HepG2 (cell line): Measurements from ENCODE around the gene NKIRAS1. TPM values are rescaled to one million over a fixed set of nuclear protein-coding genes. Genes with fewer than 3 reads are reported as not detected.

ENCODE experiments used
- ATF3 ChIP-seq: sonication (generic); formaldehyde crosslinking; IDR thresholded peaks from 2 replicates; pipeline ENCODE4 v1.4.0; 2020; ENCODE audit warnings: missing genetic modification reagents
- DR1 ChIP-seq: sonication (generic); formaldehyde crosslinking; IDR thresholded peaks from 2 replicates; pipeline ENCODE4 v1.8.0; 2021; ENCODE audit warnings: mild to moderate bottlenecking, missing genetic modification reagents, inconsistent platforms
- FOXO1 ChIP-seq: sonication (generic); formaldehyde crosslinking; IDR thresholded peaks from 2 replicates; pipeline ENCODE4 v1.4.0; 2020; ENCODE audit warnings: missing genetic modification reagents
- JARID2 ChIP-seq: sonication (generic); formaldehyde crosslinking; IDR thresholded peaks from 2 replicates; pipeline ENCODE4 v1.8.1; 2023; ENCODE audit warnings: missing genetic modification reagents, inconsistent platforms; ENCODE audit not compliant: insufficient replicate concordance
- RERE ChIP-seq: IDR thresholded peaks from 2 replicates; pipeline ENCODE4 v1.6.1; 2016; ENCODE audit warnings: low read depth, missing genetic modification reagents, missing compliant biosample characterization
- SRF ChIP-seq: IDR thresholded peaks from 2 replicates; pipeline ENCODE4 v1.6.1; 2011; ENCODE audit warnings: mild to moderate bottlenecking, low read depth, low read length, moderate library complexity
- ZBTB2 ChIP-seq: sonication (generic); formaldehyde crosslinking; IDR thresholded peaks from 2 replicates; pipeline ENCODE4 v1.8.0; 2022; ENCODE audit warnings: low read depth, missing genetic modification reagents
- ZNF446 ChIP-seq: sonication (generic); formaldehyde crosslinking; IDR thresholded peaks from 2 replicates; pipeline ENCODE4 v1.5.0; 2020; ENCODE audit warnings: mild to moderate bottlenecking, missing genetic modification reagents
- ZNF546 ChIP-seq: sonication (generic); formaldehyde crosslinking; conservative IDR thresholded peaks from 2 replicates; pipeline ENCODE4 v1.8.1; 2023; ENCODE audit warnings: mild to moderate bottlenecking, missing genetic modification reagents
- polyA plus RNA-seq, 8 experiments: library from polyadenylated mRNA; depleted of rRNA in 3 of 8; stranded (reverse) in 7 of 8; unstranded in 1 of 8; fragments of >200 nt; fragmentation: Illumina TruSeq in 4 of 8; extraction: Trizol in 4 of 8; gene quantifications; 2 replicates each; pipeline versions ENCODE4 v1.2.1 to v1.2.3, GENCODE V29; 2011 to 2016; ENCODE audit warnings: low read depth in 4 of 8, missing spikeins in 1 of 8, mixed read lengths in 1 of 8; ENCODE audit not compliant: insufficient read depth in 1 of 8
- total RNA-seq, 5 experiments: library from RNA; depleted of rRNA; stranded (reverse); fragments of >200 nt; fragmentation: Illumina TruSeq; extraction: Trizol; gene quantifications; 2 replicates each; pipeline ENCODE4 v1.2.3, GENCODE V29; 2016; ENCODE audit warnings: low read depth in 1 of 5
- TF ChIP-seq, protein P1 (sequence below): sonication (generic); formaldehyde crosslinking; IDR thresholded peaks from 2 replicates; pipeline ENCODE4 v1.5.1; 2020; ENCODE audit warnings: missing genetic modification reagents, mild to moderate bottlenecking, borderline replicate concordance
- TF ChIP-seq, protein P2 (sequence below): sonication (generic); formaldehyde crosslinking; IDR thresholded peaks from 2 replicates; pipeline ENCODE4 v1.4.0; 2020; ENCODE audit warnings: mild to moderate bottlenecking, missing genetic modification reagents
- TF ChIP-seq, protein P3 (sequence below): sonication (generic); formaldehyde crosslinking; IDR thresholded peaks from 2 replicates; pipeline ENCODE4 v1.5.0; 2020; ENCODE audit warnings: missing genetic modification reagents

NKIRAS1 gene
- total and polyA plus RNA-seq, 2 of the 13 experiments (the other 11 are each of a cell fraction or from before 2014, with no cell fraction given) = 4.3 to 8.0 TPM

DNA sequence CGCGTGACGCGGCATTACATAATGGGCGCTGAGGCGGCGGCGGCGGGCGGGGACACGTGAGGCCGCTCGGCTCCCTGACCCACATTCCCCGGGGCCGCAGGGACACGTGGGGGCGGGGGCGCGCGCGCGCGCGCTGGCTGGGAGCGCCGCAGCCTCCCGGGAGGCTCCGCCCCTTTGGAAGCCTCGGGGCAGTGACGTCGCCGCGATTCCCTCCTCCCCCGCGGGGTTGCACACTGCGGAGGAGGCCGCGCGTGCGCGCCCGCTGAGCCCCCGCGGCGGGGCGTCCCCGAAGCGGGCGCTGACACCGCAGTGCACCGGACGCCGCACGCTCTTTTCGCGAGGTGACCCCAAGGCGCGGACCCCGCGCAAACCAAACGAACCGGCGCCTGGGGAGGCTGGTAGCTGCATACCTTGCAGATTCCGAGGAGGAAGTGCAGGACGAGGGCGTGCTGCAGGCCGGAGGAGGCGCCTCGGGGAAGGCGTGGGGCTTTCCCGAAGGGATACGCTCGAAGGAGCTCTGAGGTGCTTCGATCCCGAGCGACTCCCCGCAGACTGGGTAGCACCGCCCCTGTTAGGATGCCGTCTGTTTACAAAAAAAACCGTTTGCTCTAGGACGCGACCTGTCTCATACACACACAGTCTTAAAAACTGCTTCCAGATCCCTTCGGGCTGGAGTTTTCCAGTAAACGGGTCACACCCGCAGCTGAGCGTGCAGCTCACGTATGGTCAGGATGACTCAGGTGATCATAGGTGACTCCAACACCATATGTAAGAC, 29.3 kb upstream of the NKIRAS1 start (continued):
- TF ChIP-seq ZNF546 (peak; percentile 93; the same call in 1 of the 2 replicates), FOXO1 (CRISPR knock-in tag) (no peak), RERE (CRISPR knock-in tag) (no peak), ZBTB2 (no peak; the same call in none of the 2 replicates), ZNF446 (CRISPR knock-in tag) (peak; percentile 69; the same call in 1 of the 2 replicates), ATF3 (CRISPR knock-in tag) (0 out of 2 replicates have a peak, but pooled peaks have one; percentile 20), DR1 (CRISPR knock-in tag) (no peak; the same call in 1 of the 2 replicates), JARID2 (CRISPR knock-in tag) (no peak), SRF (no peak)
- TF ChIP-seq, protein P1, sequence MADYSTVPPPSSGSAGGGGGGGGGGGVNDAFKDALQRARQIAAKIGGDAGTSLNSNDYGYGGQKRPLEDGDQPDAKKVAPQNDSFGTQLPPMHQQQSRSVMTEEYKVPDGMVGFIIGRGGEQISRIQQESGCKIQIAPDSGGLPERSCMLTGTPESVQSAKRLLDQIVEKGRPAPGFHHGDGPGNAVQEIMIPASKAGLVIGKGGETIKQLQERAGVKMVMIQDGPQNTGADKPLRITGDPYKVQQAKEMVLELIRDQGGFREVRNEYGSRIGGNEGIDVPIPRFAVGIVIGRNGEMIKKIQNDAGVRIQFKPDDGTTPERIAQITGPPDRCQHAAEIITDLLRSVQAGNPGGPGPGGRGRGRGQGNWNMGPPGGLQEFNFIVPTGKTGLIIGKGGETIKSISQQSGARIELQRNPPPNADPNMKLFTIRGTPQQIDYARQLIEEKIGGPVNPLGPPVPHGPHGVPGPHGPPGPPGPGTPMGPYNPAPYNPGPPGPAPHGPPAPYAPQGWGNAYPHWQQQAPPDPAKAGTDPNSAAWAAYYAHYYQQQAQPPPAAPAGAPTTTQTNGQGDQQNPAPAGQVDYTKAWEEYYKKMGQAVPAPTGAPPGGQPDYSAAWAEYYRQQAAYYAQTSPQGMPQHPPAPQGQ (CRISPR knock-in tag) = 0 out of 2 replicates have a peak, but pooled peaks have one; percentile 82
- TF ChIP-seq, protein P2, sequence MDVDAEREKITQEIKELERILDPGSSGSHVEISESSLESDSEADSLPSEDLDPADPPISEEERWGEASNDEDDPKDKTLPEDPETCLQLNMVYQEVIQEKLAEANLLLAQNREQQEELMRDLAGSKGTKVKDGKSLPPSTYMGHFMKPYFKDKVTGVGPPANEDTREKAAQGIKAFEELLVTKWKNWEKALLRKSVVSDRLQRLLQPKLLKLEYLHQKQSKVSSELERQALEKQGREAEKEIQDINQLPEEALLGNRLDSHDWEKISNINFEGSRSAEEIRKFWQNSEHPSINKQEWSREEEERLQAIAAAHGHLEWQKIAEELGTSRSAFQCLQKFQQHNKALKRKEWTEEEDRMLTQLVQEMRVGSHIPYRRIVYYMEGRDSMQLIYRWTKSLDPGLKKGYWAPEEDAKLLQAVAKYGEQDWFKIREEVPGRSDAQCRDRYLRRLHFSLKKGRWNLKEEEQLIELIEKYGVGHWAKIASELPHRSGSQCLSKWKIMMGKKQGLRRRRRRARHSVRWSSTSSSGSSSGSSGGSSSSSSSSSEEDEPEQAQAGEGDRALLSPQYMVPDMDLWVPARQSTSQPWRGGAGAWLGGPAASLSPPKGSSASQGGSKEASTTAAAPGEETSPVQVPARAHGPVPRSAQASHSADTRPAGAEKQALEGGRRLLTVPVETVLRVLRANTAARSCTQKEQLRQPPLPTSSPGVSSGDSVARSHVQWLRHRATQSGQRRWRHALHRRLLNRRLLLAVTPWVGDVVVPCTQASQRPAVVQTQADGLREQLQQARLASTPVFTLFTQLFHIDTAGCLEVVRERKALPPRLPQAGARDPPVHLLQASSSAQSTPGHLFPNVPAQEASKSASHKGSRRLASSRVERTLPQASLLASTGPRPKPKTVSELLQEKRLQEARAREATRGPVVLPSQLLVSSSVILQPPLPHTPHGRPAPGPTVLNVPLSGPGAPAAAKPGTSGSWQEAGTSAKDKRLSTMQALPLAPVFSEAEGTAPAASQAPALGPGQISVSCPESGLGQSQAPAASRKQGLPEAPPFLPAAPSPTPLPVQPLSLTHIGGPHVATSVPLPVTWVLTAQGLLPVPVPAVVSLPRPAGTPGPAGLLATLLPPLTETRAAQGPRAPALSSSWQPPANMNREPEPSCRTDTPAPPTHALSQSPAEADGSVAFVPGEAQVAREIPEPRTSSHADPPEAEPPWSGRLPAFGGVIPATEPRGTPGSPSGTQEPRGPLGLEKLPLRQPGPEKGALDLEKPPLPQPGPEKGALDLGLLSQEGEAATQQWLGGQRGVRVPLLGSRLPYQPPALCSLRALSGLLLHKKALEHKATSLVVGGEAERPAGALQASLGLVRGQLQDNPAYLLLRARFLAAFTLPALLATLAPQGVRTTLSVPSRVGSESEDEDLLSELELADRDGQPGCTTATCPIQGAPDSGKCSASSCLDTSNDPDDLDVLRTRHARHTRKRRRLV (CRISPR knock-in tag) = no peak
- TF ChIP-seq, protein P3, sequence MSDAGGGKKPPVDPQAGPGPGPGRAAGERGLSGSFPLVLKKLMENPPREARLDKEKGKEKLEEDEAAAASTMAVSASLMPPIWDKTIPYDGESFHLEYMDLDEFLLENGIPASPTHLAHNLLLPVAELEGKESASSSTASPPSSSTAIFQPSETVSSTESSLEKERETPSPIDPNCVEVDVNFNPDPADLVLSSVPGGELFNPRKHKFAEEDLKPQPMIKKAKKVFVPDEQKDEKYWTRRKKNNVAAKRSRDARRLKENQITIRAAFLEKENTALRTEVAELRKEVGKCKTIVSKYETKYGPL (CRISPR knock-in tag) = no peak; the same call in 1 of the 2 replicates
